CD4-positive, alpha-beta T cell treated with Interleukin-12 subunit alpha and Interleukin-12 subunit beta, for 1 hour (primary cell): ENCODE measurements around the gene FLNB.

Experiments used
- DNase-seq: peaks from one replicate; pipeline ENCODE4 v3.0.0-alpha.2; 2020

FLNB gene

DNA sequence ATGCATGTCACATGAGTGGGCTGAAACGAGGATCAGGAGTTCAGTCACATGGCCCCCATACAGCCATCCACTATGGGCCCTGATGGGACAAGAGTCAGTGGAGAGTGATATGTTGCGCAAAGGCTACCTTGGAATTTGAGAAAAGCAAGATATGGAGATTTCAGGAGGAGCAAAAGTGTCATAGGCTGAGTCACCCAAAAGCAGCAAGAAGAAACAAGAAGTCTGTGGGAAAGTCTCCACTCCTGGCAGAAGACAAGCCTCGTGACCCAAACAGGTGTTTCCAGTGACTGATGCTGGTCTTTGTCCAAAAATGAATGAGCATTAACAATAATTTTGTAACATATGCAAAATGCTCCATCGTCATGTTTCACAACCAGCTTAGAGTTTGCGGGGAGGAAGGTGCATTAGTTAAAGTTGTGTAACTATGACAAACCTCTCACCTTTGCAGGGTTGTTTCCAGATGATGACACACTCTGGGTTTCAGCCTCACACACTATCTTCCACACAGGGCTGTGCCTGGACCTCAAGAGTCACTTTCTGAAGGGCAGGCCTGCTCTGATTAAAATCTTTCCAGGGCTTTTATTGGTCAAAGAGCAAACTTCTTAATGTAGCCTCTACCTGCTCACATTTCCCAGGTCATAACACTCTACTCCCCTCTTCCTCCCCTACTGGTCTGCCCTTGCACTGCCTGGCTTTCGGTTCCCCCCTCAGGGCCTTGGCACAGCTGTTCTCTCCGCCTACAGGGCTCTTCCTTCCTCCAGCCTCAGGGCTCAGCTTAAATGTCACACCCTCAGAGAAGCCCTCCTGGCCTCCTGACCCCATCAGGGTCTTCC, 206.5 kb downstream of the FLNB start:
- peak; percentile 10 for DNase-seq

- DNase-seq: no peak
Measured at GRCh38 chr3:58215317-58216025, 207.2 kb downstream of the FLNB start.

GRCh38 chr3:58216496-58217195, 208.4 kb downstream of the FLNB start:
- no peak for DNase-seq

- DNase-seq: peak; percentile 69
Measured at GRCh38 chr3:58217209-58217811, 209.1 kb downstream of the FLNB start.

DNA sequence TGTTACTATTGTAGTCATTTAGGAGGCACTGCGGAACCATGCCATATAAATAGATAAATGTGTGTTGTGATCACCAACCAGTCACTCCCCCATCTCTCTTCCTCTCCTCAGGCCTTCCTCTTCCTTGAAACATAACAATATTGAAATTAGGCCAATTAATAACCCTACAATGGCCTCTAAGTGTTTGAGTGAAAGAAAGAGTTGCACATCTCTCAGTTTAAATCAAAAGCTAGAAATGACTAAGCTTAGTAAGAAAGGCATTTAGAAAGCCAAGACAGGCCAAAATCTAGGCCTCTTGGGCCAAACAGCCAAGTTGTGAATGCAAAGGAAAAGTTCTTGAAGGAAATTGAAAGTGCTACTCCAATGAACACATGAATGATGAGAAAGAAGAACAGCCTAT, 210.7 kb downstream of the FLNB start:
- DNase-seq: no peak
